WTC11 (cell line): ENCODE results near the gene ATP6V1G1. TPM values are rescaled to one million over a fixed set of nuclear protein-coding genes. Genes with fewer than 3 reads are reported as not detected.
A peak's percentile ranks its signal among the peaks of the same experiment; 100 is the strongest.
"Not testable (repeated sequence)": the region's sequence is repeated elsewhere in the genome, so short reads cannot be mapped to it uniquely, and the experiment has no call there.

Experiments used
- ATAC-seq: fragments of 200-7000 bp; cut with Tn5 transposase; 2 replicates; pipeline ENCODE4 v1.10.0; 2021; ENCODE audit warnings: mild to moderate bottlenecking, moderate library complexity
- CTCF ChIA-PET: fragments of 300-600 bp; sonication (Branson Sonifier 250); formaldehyde crosslinking; loops from one replicate; lab custom pipeline; 2021; ENCODE audit warnings: antibody characterized with exemption; lab: Charles Lee
- POLR2A ChIA-PET: fragments of 350-600 bp; sonication (Branson Sonifier 250); formaldehyde crosslinking; loops from one replicate; lab custom pipeline; 2021; ENCODE audit warnings: antibody characterized with exemption; lab: Charles Lee
- DNase-seq: peaks from one replicate; pipeline ENCODE4 v3.0.0; 2021; ENCODE audit warnings: low spot score
- H3K27ac Mint-ChIP-seq: 2 replicates; pipeline ENCODE4 v1.8.0; 2021; ENCODE audit warnings: mixed read lengths
- H3K27me3 Mint-ChIP-seq: 2 replicates; pipeline ENCODE4 v1.8.0; 2021; ENCODE audit warnings: low read depth, mild to moderate bottlenecking, moderate library complexity, mixed read lengths
- H3K36me3 Mint-ChIP-seq: 2 replicates; pipeline ENCODE4 v1.8.0; 2021; ENCODE audit warnings: mixed read lengths
- H3K4me1 Mint-ChIP-seq: 2 replicates; pipeline ENCODE4 v1.8.0; 2022; ENCODE audit warnings: mixed read lengths
- H3K4me3 Mint-ChIP-seq: 2 replicates; pipeline ENCODE4 v1.8.0; 2021; ENCODE audit warnings: mild to moderate bottlenecking, moderate library complexity, mixed read lengths
- H3K9me3 Mint-ChIP-seq: 2 replicates; pipeline ENCODE4 v1.8.0; 2021; ENCODE audit warnings: mixed read lengths
- AFF4 ChIP-seq: sonication (generic); formaldehyde crosslinking; IDR thresholded peaks from 2 replicates; pipeline ENCODE4 v1.8.1; 2023; ENCODE audit warnings: mild to moderate bottlenecking, missing genetic modification reagents, borderline replicate concordance
- CREM ChIP-seq: sonication (generic); formaldehyde crosslinking; IDR thresholded peaks from 2 replicates; pipeline ENCODE4 v1.8.1; 2022; ENCODE audit warnings: mild to moderate bottlenecking, missing genetic modification reagents, moderate library complexity
- GABPB1 ChIP-seq: sonication (generic); formaldehyde crosslinking; IDR thresholded peaks from 2 replicates; pipeline ENCODE4 v1.8.1; 2023; ENCODE audit warnings: mild to moderate bottlenecking, missing genetic modification reagents
- JUN ChIP-seq: sonication (generic); formaldehyde crosslinking; IDR thresholded peaks from 2 replicates; pipeline ENCODE4 v1.8.0; 2023; ENCODE audit warnings: mild to moderate bottlenecking, missing genetic modification reagents
- PRRX2 ChIP-seq: fragments of 250-450 bp; sonication (Bioruptor Pico); IDR thresholded peaks from 2 replicates; pipeline ENCODE4 v1.8.0; 2021; ENCODE audit warnings: mild to moderate bottlenecking
- total RNA-seq: library from RNA; stranded (reverse); gene quantifications from 3 replicates; pipeline ENCODE4 v1.2.3, GENCODE V29; 2021
- TF ChIP-seq, protein P1 (sequence below): sonication (generic); formaldehyde crosslinking; IDR thresholded peaks from 2 replicates; pipeline ENCODE4 v1.8.1; 2023; ENCODE audit warnings: mild to moderate bottlenecking, moderate library complexity, missing genetic modification reagents
- TF ChIP-seq, protein P2 (sequence below): fragments of 250-450 bp; sonication (Bioruptor Pico); IDR thresholded peaks from 2 replicates; pipeline ENCODE4 v1.8.0; 2021; ENCODE audit warnings: mild to moderate bottlenecking

Gene ATP6V1G1
- total RNA-seq, 1 experiment from 2014 or later = 108 TPM

- Mint-ChIP-seq H3K9me3 (no peaks in the 10 kb centered on the region), H3K4me1 (peaks cover 17% of the 10 kb centered on the region), H3K27me3 (no peaks in the 10 kb centered on the region), H3K4me3 (no peak overlapping the region), H3K36me3 (peaks cover 58% of the 10 kb centered on the region), H3K27ac (no peak overlapping the region; the same call in 1 of the 2 replicates)
- ATAC-seq (no peak), DNase-seq (no peak)
- ChIA-PET CTCF (interaction anchor here (0.7 to 3.5 kb wide), 7 partner anchors 22 to 203 kb away, joined by 3 to 13 read pairs (median 5); no protein-coding TSS in a partner anchor), POLR2A (no interaction called here)
- TF ChIP-seq, protein P1, sequence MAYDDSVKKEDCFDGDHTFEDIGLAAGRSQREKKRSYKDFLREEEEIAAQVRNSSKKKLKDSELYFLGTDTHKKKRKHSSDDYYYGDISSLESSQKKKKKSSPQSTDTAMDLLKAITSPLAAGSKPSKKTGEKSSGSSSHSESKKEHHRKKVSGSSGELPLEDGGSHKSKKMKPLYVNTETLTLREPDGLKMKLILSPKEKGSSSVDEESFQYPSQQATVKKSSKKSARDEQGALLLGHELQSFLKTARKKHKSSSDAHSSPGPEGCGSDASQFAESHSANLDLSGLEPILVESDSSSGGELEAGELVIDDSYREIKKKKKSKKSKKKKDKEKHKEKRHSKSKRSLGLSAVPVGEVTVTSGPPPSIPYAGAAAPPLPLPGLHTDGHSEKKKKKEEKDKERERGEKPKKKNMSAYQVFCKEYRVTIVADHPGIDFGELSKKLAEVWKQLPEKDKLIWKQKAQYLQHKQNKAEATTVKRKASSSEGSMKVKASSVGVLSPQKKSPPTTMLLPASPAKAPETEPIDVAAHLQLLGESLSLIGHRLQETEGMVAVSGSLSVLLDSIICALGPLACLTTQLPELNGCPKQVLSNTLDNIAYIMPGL (CRISPR knock-in tag) = no peak
- no peak for TF ChIP-seq JUN (CRISPR knock-in tag)
These were observed 4.8 kb downstream of the ATP6V1G1 start for GRCh38 chr9:114592356-114592755.

- Mint-ChIP-seq H3K4me3 (no peak overlapping the region), H3K36me3 (peaks cover 67% of the 10 kb centered on the region), H3K27ac (no peak overlapping the region), H3K9me3 (no peaks in the 10 kb centered on the region), H3K27me3 (no peaks in the 10 kb centered on the region)
- POLR2A ChIA-PET = interaction anchor here (0.7 kb wide), 1 partner anchor 60 kb away, joined by 4 read pairs; no protein-coding TSS in a partner anchor
- DNase-seq (no peak), ATAC-seq (no peak)
- CTCF ChIA-PET = interaction anchor here (1.2 kb wide), 1 partner anchor 60 kb away, joined by 3 read pairs; no protein-coding TSS in a partner anchor
- no peak for TF ChIP-seq CREM (CRISPR knock-in tag)
- no peak for TF ChIP-seq AFF4 (CRISPR knock-in tag)
- TF ChIP-seq, protein P2, sequence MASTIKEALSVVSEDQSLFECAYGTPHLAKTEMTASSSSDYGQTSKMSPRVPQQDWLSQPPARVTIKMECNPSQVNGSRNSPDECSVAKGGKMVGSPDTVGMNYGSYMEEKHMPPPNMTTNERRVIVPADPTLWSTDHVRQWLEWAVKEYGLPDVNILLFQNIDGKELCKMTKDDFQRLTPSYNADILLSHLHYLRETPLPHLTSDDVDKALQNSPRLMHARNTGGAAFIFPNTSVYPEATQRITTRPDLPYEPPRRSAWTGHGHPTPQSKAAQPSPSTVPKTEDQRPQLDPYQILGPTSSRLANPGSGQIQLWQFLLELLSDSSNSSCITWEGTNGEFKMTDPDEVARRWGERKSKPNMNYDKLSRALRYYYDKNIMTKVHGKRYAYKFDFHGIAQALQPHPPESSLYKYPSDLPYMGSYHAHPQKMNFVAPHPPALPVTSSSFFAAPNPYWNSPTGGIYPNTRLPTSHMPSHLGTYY (CRISPR knock-in tag) = no peak
- TF ChIP-seq, all 79 proteins: peak for 0
- peaks cover 7% of the 10 kb centered on the region for H3K4me1 Mint-ChIP-seq
These were observed 6.6 kb downstream of the ATP6V1G1 start for GRCh38 chr9:114594136-114594535.

DNA sequence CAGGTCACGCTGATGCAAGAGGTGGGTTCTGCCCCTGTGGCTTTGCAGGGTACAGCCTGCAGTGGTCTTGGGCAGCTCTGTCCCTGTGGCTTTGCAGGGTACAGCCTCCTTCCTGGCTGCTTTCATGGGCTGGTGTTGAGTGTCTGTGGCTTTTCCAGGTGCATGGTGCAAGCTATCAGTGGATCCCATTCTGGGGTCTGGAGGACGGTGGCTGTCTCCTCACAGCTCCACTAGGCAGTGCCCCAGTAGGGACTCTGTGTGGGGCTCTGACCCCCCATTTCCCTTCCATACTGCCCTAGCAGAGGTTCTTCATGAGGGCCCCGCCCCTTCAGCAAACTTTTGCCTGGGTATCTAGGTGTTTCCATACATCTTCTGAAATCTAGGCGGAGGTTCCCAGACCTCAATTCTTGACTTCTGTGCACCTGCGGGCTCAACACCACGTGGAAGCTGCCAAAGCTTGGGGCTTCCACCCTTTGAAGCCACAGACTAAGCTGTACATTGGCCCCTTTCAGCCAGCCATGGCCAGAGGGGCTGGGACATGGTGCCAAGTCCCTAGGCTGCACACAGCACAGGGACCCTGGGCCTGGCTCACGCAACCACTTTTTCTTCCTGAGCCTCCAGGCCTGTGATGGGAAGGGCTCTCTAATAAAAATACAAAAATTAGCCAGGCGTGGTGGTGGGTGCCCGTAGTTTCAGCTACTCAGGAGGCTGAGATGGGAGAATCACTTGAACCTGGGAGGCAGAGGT is 13.1 kb downstream of the ATP6V1G1 start:
- H3K9me3 Mint-ChIP-seq = peaks cover 25% of the 10 kb centered on the region
- ATAC-seq, DNase-seq, H3K4me3 Mint-ChIP-seq, H3K27me3 Mint-ChIP-seq, H3K4me1 Mint-ChIP-seq, H3K27ac Mint-ChIP-seq: not testable (repeated sequence)
- H3K36me3 Mint-ChIP-seq = peaks cover 61% of the 10 kb centered on the region
- ChIA-PET POLR2A (interaction anchor here (0.6 to 0.7 kb wide), 2 partner anchors 13 to 220 kb away, joined by 3 read pairs; partner anchors contain the start of gene ATP6V1G1), CTCF (interaction anchor here (1.1 kb wide), 1 partner anchor 53 kb away, joined by 3 read pairs; no protein-coding TSS in a partner anchor)
- 0 out of 2 replicates have a peak, but pooled peaks have one; percentile 12 for TF ChIP-seq PRRX2 (CRISPR knock-in tag)
- 0 out of 2 replicates have a peak, but pooled peaks have one; percentile 24 for TF ChIP-seq GABPB1 (CRISPR knock-in tag)

- POLR2A ChIA-PET, H3K27ac Mint-ChIP-seq, H3K27me3 Mint-ChIP-seq, DNase-seq, ATAC-seq, H3K4me1 Mint-ChIP-seq, H3K4me3 Mint-ChIP-seq, CTCF ChIA-PET: not testable (repeated sequence)
- Mint-ChIP-seq H3K9me3 (peaks cover 25% of the 10 kb centered on the region), H3K36me3 (peaks cover 52% of the 10 kb centered on the region)
These were observed 14.2 kb downstream of the ATP6V1G1 start for GRCh38 chr9:114601787-114602186.
